ENCODE data around the gene DLG2.

GRCh38 chr11:84264066-84264465 lies 1363.1 kb downstream of the DLG2 start:
- no peak for TF ChIP-seq CTCF (IDR thresholded peaks at IDR 0.05; ENCODE audit: low read length)
- no peak for TF ChIP-seq EZH2 (IDR thresholded peaks at IDR 0.05; ENCODE audit: borderline replicate concordance, low read length)

Data from OCI-LY1 (cell line).